Erythroblast (primary cell): ENCODE data around the gene GPRIN3.

Experiments
- GATA1 ChIP-seq: IDR thresholded peaks from 2 replicates; pipeline ENCODE4 v1.6.1; 2011; ENCODE audit warnings: low read depth, mild to moderate bottlenecking, control low read depth, low read length, moderate library complexity
- POLR2A ChIP-seq: IDR thresholded peaks from 2 replicates; pipeline ENCODE4 v1.6.1; 2011; ENCODE audit warnings: mild to moderate bottlenecking, low read length

DNA sequence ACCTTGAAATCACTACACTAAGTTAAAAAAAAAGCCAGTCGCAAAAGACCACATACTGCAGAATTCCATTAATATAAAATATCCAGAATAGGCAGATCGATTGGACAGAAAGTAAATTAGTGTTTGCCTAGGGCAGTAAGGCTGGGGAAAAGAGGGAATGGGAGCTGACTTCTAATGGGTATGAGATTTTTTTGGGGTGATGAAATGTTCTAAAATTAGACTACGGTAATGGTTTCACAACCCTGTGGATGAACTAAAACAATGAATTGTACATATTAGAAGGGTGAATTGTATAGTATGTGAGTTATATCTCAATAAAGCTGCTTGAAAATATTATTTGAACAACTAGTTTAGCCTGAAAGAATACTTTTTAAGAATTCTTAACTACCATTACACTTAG, 6.7 kb upstream of the GPRIN3 start:
- no peak for TF ChIP-seq POLR2A
- no peak for TF ChIP-seq GATA1
